Midbrain (tissue), 1 donor: ENCODE data around the gene CAMK1D.

Experiments
- DNase-seq: peaks from one replicate; lab custom pipeline; 2025; lab: John Stamatoyannopoulos, UW

The CAMK1D gene

DNA sequence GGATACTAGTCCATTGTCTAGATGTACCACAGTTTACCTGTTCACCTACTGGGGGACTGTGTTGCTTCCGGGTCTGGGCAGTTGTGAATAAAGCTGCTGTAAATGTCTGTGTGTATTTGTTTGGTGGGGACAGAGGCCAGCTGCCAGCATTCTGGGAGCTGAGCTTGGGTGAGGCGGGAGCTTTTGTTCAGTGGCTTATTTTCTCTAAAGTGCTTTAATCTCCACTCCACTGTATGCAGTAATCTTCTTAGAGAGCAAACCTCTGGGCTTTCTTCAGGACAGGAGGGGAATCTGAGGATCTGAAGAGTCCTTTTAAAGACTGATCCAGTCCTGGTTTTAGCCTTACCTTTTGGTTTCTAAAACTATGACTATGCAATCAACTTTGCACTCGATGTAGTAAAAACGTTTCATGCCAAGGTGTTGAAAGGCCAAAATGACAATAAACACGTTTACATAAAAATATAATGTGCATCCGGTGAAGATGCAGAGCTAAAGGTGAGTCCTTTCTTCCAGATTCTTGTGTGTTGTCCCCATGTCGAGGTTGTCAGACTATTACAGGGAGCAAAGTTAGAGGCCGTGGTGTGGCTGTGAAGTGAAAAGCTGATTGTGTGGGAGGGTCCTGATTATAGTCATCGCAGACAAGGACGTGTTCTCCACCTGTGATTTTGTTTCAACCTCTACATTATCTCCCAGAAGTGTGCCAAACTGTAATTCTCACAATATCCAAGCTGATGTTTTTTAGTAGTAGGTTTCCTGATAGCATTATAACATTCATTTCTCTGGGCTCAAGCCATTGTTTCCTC is 279.8 kb downstream of the CAMK1D start:
- DNase-seq, result no peak

DNA sequence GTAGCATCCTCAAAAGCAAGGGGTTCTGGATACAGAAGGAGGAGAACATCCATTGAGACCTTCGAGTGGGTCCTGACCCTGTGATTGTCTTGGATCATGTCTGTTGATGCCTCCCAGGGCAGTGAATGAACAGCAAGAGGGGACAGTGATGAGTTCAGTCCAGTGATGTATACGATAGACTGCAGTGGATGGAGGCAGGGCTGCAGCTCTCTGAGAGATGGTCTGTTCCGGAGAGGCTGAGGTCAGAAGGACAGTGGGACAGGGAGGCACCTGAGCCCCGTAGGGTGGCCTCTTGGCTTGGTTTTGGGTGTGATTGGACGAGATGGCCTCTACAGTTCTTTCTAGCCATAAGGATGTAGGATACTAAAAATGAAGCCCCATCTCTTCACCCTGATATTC is 280.4 kb downstream of the CAMK1D start:
- DNase-seq, result no peak

DNA sequence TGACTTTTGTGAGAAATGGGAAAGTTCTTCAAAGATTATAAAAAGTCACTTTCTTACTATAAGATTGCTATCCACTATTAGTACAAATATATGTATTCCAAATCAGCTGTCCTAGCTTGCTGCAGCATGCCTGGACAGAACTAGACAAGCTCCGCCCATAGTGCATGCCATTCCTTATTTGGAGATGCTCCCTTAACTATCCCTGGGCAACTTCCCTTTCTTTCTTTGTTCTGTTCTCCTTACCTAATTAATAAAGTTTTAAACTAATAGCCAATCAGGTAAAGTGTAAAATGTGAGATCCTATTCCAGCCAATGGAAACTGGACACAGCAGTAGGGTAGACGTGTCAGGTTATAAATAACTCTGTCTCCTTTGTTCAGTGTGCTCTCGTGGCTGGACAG is 281.9 kb downstream of the CAMK1D start:
- no peak for DNase-seq

DNA sequence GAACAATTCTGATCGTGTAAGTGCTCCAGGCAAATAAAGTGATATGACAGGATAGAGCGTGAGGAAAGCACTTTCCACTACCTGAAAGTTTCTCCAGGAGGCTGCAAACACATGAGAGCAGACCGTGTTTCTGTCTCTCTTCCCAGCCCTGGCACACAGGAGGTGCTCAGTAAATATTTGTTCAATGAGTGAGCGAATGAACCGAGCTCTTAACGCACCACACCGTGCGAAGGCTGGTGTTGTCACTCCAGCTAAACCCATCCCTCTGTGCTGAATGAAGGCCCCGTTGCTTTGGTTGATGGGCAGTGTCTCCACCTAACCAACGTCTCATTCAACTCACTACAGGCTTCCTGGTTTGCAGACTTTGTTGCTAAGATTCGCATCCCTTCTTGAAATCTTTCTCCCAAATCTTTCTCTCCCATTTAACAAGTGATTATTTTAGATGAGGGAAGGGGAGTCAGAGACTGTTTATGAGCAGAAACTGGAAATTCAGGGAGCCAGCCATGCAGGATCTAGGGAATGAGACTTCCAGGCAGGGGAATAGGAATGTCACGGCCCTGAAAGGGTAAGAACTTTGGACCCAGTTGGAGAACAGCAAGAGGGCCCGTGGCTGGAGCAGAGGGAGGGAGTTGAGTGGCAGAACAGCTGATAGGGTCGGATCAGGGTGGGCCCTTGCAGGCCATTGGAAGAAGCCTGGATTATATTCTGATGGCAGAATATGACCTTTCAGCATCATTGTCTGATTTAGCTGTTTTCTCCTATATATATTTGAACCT is 282.6 kb downstream of the CAMK1D start:
- DNase-seq, result no peak

DNA sequence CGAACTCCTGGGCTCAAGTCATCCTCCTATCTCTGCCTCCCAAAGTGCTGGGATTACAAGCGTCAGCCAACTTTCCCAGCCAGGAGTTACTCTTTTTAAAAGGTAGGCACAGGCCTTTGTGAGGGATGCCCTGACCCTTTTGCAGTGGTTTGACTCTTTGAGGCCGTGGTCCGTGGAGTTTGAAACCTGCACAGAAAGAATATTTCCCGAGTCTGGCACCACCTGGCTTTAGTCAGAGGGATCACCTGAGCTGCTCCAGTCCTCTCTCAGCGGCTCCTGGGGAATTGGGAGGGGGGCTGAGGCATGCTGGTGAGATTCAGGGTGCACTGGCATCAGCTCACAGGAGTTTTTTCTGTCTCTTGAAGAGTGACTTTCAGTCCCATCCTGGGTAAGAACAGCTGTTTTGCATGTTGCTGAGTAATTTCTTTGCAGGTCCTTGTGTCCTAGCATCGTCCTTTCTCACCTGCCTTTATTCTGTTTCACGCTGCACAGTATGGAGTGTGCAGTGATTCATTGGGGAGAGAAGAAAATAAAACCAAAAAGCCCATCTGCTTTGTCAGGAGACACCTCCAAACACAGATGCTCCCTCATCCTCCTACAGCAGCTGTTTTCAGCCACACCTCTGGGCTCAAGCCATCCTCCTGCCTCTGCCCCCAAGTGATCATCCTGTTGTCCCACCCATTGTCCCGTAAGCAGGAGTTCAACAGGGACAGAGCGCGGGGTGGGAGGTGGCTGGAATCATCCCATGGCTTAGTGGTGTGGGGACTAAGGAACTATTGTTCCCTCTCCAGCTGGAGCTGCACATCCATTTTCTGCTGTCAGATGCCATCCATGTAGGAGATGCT is 284.7 kb downstream of the CAMK1D start:
- no peak for DNase-seq

DNA sequence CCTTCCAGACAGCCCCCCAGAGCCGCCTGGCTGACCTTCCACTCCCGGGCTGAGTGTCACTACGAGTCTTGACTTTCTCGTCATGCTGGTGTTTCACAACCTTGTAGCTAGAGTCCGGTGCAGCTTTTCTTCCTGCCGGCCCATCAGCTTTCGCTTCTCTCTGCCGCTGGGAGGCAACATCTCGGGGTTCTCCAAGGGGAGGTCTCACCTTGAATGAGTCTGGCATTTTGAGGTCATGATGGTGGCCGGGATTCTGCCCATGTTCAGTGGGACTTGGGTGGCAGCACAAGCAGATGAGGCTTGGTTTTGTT is 285.2 kb downstream of the CAMK1D start:
- DNase-seq, result no peak

DNA sequence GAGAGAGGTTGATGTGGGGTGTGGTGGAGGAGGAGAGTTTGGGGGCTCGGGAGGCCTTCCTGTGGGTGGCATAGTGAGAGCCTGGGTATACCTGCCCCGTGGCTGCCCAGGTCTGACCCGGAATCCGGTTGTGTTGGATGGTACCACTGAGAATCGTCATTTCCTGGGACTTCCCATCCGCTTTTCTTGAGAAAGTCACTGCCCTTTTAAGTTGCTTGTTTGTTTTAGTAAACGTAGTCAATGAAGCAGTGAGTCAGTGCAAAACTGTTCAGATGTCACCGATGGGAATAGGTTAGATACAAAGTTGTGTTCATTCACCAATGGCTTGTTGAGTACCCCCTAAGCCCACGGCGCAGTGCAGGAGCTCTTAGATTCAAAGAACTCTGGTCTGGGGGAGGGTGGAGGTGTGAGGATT is 285.8 kb downstream of the CAMK1D start:
- no peak for DNase-seq

DNA sequence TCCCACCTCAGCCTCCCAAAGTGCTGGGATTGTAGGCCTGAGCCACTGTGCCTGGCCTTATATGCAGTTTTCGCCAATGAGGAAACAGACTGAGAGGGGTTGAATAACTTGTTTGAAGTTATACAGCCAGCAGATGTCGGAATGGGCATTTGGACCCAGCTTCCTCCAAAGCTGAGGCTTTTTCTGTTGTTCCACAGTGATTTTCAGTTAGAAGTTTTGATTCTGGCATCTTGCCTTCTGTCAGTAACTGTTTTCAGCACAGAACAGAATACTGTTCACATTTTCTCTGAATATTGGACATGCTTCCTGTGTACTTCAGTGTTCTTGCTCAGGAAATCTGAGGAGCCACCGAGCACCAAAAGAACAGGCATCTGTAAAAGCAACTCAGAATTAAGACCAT is 287.2 kb downstream of the CAMK1D start:
- no peak for DNase-seq

DNA sequence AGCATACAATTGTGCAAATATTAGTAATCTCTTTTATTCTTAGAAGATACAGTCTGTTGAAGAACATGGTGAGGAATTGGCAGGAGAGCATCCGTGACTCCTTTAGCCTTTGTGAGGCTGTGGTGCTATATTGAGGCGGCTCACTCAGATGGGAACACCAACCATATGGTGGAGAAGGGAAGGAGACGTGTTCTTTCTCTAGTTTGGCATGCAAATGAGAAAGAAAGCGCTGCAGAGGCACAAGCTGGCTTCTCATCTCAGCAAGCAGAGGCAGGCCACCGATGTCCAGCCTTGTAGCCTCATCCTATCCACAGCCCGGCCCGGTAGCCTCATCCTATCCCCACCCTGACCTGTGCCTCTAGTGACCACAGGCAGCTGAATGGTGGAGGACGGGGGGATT is 288.3 kb downstream of the CAMK1D start:
- no peak for DNase-seq

DNA sequence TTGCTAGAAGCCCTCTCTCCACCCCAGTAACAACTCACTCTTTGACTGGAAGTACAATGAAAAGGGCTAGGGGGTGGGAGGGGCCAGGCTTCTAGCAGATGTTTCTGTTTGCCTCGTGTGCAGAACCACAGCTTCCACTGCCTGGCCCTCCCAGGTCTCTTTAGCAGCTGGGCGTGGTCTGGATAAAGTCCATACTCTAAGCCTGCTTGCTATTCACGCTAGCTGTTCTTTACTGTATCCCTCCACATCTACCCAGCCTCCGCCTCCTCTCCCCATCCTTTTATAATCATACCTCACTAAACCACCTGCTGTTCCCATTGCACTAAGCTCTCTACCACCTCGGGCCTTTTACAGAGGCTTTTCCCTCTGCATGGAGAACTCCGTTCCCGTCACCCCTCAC is 288.8 kb downstream of the CAMK1D start:
- DNase-seq, result no peak

DNA sequence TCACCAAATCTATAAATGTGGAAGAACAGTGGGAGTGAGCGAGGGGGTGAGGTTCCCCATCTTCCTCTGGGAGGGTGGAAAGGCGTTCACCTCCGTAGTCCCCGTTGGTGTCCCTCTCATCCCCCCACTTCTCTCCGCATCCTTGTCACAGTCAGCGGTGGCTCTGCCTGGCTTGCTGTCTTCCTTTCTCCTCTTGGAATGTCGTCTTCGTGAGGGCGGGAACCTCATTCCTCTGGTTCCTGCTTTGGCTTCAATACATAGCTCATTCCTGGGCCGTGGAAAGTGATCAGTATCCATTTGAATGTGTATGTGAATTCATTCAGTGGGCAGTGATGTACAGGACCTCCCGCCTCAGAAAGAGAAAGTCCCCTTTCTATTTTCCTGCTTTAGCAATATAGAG is 289.4 kb downstream of the CAMK1D start:
- DNase-seq, result no peak

DNA sequence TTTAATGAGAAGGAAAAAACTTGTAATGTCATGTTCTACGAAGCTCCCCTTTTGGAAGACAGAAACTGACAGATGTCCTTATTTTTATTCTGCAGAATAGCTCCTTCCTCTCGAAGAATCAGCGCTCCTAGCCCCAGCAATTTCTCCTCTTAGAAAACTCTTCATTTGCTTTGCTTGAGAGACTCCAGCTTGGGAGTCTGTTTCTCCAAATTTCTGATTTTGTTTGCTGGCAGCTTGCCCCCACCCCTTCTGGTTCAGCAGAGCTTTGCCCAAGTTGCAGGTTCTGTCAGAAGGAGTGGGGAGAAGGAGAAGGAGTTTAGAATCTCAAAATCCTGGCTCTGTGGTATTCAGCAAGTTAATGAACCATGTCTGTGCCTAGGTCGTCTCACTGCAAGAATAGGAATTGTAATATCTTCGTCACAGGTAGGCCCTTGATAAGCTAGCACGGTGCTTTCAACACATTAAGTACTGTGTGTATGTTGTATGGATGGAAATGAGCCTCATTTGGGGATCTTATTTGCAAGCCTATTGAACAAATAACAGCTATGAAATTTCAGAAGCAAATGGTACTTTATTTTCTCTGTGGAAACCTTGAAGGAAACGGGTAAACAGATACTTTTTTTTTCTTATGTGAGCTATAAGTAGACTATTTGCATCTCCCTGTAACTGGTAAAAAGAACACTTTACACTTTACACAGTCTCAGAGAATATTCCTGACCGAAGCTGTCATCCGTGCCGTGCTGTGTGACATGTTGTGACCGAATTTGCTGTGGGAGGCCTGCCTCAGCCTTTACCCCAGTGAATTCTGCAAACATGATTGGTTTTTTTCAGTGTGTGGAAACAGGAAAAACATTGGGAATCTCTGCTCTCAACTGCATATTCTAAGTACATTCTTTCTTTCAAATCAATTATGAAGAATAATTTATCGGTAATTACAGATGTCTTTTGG is 290.9 kb downstream of the CAMK1D start:
- DNase-seq, result no peak

DNA sequence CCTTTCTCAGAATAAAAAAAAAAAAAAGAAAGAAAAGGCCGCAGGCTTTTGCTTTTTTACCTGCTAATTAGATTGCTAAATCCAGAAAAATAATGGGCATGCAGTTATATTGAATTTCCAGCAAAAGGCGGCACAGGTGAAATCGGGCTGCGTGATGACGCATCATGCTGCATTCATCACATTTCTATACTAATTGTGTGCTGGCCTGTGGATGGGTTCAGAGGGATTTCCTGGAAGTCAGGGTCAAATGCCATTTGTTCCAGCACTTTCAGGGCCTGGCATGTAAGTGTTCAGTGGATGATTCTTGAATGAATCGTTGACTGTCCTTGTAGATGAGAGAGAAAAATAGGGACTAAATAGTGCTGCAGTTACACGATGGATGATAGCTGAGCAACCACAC is 292.7 kb downstream of the CAMK1D start:
- DNase-seq, result no peak

DNA sequence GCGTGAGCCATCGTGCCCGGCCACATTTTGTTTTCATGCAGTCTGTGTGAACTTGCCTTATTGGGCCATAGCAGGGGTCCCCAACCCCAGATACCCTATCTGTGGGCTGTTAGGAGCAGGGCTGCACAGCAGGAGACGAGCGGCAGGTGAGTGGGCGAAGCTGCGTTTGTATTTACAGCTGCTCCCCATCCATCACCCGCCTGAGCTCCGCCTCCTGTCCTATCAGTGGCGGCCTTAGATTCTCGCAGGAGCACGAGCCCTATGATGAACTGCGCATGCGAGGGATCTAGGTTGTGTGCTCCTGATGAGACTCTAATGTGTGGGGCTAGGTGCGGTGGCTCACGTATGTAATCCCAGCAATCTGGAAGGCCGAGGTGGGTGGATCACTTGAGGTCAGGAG is 293.9 kb downstream of the CAMK1D start:
- DNase-seq, result no peak

DNA sequence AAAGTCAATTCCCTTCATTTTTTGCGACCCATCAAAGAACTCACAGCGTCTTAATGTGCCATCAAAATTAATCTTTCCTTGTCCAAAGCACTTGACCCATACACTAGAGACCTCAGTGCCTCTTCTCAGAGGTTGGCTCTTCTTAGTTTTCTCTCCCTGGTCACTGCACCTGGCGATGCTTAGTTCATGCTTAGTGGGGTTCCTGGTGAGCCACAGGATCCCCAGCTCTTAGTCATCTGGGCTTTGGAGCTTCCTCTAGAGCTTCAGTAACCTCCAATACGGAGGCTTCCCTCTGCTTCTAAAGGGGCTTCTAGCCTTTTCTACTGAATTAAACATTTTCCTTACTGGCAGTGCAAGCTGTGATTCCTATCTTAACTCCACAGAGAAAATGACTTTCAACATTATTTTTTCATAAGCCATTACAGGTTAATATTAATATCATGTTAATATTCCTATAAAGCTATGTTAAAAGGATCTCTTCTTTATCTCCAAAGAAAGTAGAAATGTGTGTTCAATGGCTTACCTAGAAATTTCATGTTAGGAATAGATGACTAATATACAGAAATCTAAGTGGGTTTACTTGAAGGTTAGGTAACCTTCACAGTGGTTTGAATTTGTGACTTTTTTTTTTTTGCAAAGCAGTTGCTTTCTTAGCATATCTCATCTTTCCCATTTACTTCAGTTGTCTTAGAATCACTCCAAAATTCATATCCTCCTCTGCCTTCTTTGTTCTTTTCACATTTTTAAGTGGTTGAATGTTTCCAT is 295.2 kb downstream of the CAMK1D start:
- no peak for DNase-seq

DNA sequence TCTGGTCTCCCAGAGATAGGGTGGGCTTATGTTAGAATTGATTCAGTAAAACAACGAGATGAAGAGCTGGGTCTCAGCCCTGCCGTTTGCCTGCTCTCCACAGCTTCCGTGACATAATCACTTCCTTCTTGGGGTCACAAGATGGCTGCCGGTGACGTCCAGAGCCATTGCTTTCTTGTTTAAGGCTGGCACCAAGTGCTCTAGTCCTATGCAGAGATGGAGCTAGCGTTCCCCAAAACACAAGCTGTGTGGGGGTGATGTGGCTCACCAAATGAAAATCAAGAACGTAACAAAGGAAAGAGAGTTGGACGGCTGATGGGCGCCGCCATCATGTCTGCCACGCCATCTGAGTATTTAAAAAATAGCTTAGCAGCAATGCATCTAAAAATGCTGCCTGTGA is 296.1 kb downstream of the CAMK1D start:
- DNase-seq, result no peak

DNA sequence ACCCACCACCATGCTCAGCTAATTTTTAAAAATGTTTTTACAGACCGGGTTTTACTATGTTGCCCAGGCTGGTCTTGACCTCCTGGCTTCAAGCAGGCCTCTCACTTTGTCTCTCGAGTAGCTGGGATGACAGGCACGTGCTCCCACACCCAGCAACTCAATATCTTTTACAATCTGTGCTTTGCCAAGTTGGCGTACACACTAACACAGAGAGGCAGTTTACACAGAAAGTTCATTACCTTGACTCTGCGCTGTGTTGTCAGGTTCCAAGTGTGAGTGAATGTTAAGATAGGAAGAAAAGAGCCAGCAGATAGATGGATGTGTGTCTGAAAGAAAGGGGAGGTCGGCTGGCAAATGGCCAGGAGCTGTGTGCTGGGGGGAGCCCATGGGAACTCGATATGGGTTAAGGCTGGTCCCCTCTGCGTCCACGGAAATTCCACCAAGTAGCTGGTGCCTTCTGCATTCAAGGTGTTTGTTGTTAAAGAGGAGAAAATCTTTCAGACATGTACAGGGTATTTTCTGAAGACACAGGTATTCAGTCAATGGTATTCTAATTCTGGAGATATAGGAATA is 299.8 kb downstream of the CAMK1D start:
- DNase-seq, result no peak

DNA sequence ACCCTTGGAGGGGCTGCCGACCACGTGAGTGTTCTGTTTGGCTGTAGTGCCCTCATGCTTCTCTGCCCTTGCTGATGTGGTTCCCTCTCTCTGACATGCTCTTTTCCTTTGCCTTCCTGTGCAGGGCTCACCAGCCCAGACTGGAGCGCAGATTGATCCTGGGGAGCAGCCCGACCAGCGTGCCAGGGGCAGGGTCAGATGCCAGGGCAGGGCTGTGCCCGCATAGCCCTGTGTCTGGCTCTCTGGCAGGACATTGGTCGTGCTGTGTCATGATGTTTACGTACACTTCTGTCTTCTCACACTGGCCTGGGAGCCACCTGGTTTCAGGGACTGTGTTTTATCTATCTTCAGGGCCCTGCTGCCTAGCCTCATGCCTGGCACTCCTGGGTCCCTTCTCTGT is 300.8 kb downstream of the CAMK1D start:
- DNase-seq, result no peak

DNA sequence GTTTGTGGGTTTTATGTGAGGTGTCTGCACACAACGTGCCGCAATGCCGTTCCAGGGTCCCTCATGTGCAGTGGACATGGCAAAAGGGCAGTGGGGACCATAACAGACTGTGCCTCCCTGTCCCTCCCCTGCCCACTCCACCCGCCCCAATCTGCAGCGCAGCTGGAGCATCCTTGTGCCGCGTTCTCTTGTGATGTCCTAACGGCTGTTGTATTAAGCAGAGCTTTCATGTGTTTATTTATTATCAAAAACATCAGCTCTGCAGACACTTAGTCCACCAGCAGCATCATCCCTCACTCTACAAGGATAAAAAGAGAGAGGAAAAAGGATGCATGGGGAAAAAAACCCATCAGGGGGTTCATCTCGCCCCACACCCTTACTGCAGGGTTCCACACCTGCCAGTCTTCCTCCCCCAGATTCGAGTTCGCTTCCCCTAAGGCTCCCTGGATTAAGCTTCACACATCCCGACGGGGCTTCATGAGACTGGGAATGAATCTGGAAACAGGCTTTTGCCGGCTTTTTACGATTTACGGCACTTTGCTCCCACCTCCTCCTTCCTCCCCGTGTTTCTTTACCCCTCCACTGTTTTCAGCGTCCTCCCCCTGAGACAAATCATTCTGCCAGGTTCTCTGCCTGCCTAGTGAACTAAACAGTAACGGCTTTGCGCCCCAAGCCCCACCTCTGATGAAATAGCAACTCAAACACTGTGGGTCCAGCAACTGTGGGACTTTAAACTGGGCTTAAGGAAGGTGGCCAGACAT is 301.4 kb downstream of the CAMK1D start:
- no peak for DNase-seq

DNA sequence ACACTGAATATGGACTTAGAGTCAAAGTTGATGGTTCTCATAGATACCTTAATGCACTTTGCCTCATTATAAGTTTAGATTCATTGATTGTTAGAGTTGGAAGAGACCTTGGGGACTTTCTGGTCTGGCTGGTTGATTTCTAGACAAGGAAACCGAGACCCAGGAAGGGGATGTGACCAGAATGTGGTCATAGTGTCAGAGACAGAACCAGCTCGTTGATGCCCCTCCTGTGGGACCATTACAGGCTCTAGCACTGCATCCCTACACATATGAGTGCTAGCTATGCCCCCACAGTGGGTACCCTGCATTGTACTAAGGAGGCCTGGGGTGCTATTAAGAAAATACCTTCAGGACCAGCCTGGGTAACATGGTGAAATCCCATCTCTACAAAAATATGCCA is 306.6 kb downstream of the CAMK1D start:
- DNase-seq, result no peak
